Liver (tissue), 9 donors: ENCODE results near the gene WASF1. TPM values are rescaled to one million over a fixed set of nuclear protein-coding genes. Genes with fewer than 3 reads are reported as not detected.

ENCODE experiments used
- DNase-seq: peaks from one replicate; pipeline ENCODE4 v3.0.0-alpha.2; 2017; ENCODE audit warnings: low spot score
- H3K27ac ChIP-seq, 2 donors: one replicate each; pipeline ENCODE4 v1.7.0; 2013; ENCODE audit warnings: inconsistent platforms in 2 of 2, low read length in 2 of 2, control low read depth in 1 of 2, low read depth in 1 of 2, mild to moderate bottlenecking in 1 of 2
- H3K27me3 ChIP-seq, 4 donors: one replicate each; pipeline versions ENCODE4 v1.6.1 to v1.7.0; 2013; ENCODE audit warnings: low read length in 3 of 4, inconsistent platforms in 1 of 4, mild to moderate bottlenecking in 1 of 4, moderate library complexity in 1 of 4; ENCODE audit not compliant: control insufficient read depth in 4 of 4, insufficient read depth in 4 of 4
- H3K36me3 ChIP-seq, 4 donors: one replicate each; pipeline versions ENCODE4 v1.6.1 to v1.7.0; 2013; ENCODE audit warnings: low read length in 3 of 4, mild to moderate bottlenecking in 3 of 4, low read depth in 1 of 4, moderate library complexity in 1 of 4; ENCODE audit not compliant: control insufficient read depth in 4 of 4, insufficient read depth in 3 of 4
- H3K4me1 ChIP-seq, 4 donors: one replicate each; pipeline versions ENCODE4 v1.6.1 to v1.7.0; 2013; ENCODE audit warnings: low read length in 3 of 4, mild to moderate bottlenecking in 3 of 4, moderate library complexity in 1 of 4; ENCODE audit not compliant: control insufficient read depth in 4 of 4, insufficient read depth in 4 of 4
- H3K4me3 ChIP-seq, 3 donors: one replicate each; pipeline versions ENCODE4 v1.6.1 to v1.7.0; 2013; ENCODE audit warnings: low read length in 3 of 3, control low read depth in 1 of 3, low read depth in 1 of 3, mild to moderate bottlenecking in 1 of 3
- H3K9ac ChIP-seq, 2 donors: one replicate each; pipeline ENCODE4 v1.7.0; 2013; ENCODE audit warnings: low read length in 2 of 2, mild to moderate bottlenecking in 2 of 2, moderate library complexity in 2 of 2, control low read depth in 1 of 2, low read depth in 1 of 2
- H3K9me3 ChIP-seq, 4 donors: one replicate each; pipeline versions ENCODE4 v1.6.1 to v1.7.0; 2013; ENCODE audit warnings: low read length in 3 of 4; ENCODE audit not compliant: control insufficient read depth in 4 of 4
- CTCF ChIP-seq: fragments of 150-350 bp; IDR thresholded peaks from 2 replicates; pipeline ENCODE4 v1.5.1; 2017; ENCODE audit warnings: improper control_type of control experiment, low read depth, low read length; ENCODE audit not compliant: missing input control
- EGR1 ChIP-seq, 2 donors: IDR thresholded peaks; 2 replicates each; pipeline ENCODE4 v1.6.1; 2016 to 2018; ENCODE audit warnings: antibody characterized with exemption in 2 of 2, low read depth in 2 of 2
- FOXA2 ChIP-seq: IDR thresholded peaks from 2 replicates; pipeline ENCODE4 v1.6.1; 2016; ENCODE audit warnings: antibody characterized with exemption
- GABPA ChIP-seq, 2 donors: IDR thresholded peaks in 1 of 2; conservative IDR thresholded peaks in 1 of 2; 2 replicates each; pipeline ENCODE4 v1.6.1; 2016; ENCODE audit warnings: antibody characterized with exemption in 2 of 2, mild to moderate bottlenecking in 1 of 2, moderate library complexity in 1 of 2
- HNF4A ChIP-seq, 2 donors: conservative IDR thresholded peaks; 2 replicates each; pipeline ENCODE4 v1.6.1; 2016; ENCODE audit warnings: antibody characterized with exemption in 2 of 2, mild to moderate bottlenecking in 2 of 2
- JUND ChIP-seq, 2 donors: IDR thresholded peaks; 2 replicates each; pipeline ENCODE4 v1.6.1; 2016; ENCODE audit warnings: antibody characterized with exemption in 2 of 2
- NR2F2 ChIP-seq: IDR thresholded peaks from 2 replicates; pipeline ENCODE4 v1.6.1; 2016; ENCODE audit warnings: antibody characterized with exemption
- REST ChIP-seq: IDR thresholded peaks from 2 replicates; pipeline ENCODE4 v1.6.1; 2016; ENCODE audit warnings: antibody characterized with exemption, mild to moderate bottlenecking
- RXRA ChIP-seq, 2 donors: IDR thresholded peaks; 2 replicates each; pipeline ENCODE4 v1.6.1; 2017 to 2018; ENCODE audit warnings: antibody characterized with exemption in 2 of 2, mild to moderate bottlenecking in 1 of 2
- SP1 ChIP-seq: IDR thresholded peaks from 2 replicates; pipeline ENCODE4 v1.6.1; 2018; ENCODE audit warnings: antibody characterized with exemption, mild to moderate bottlenecking
- WGBS: extraction: QIAGEN DNeasy Blood & Tissue Kit; methylation state at CpG from one replicate; pipeline ENCODE4 v1.1.7; 2013; 5-methylcytosine and 5-hydroxymethylcytosine counted together
- polyA plus RNA-seq, 2 donors: library from polyadenylated mRNA; stranded (reverse) in 1 of 2; unstranded in 1 of 2; fragments of 200-250 nt in 1 of 2; fragments of >200 nt in 1 of 2; fragmentation: Nextera tagmentation in 1 of 2; extraction: Ambion mirVana in 1 of 2; gene quantifications; one replicate each; pipeline versions ENCODE4 v1.2.1 to v1.2.3, GENCODE V29; 2013 to 2015
- total RNA-seq, 2 donors: library from RNA; depleted of rRNA; stranded (reverse); fragments of >200 nt; gene quantifications; one replicate each; pipeline ENCODE4 v1.2.3, GENCODE V29; 2014
- TF ChIP-seq, protein P1 (sequence below): IDR thresholded peaks from 2 replicates; pipeline ENCODE4 v1.6.1; 2016; ENCODE audit warnings: antibody characterized with exemption
- TF ChIP-seq, protein P2 (sequence below): IDR thresholded peaks from 2 replicates; pipeline ENCODE4 v1.6.1; 2016; ENCODE audit warnings: antibody characterized with exemption
- TF ChIP-seq, protein P3 (sequence below): IDR thresholded peaks from 2 replicates; pipeline ENCODE4 v1.6.1; 2016; ENCODE audit warnings: antibody characterized with exemption
- donor health status: healthy.
- donor health status: healthy.
- donor health status: healthy.
- donor health status: healthy.
- donor health status: healthy.

The WASF1 gene
- total and polyA plus RNA-seq, 4 donors: 3.2 to 5.5 (median 3.4) TPM

GRCh38 chr6:110191477-110191876, 12.0 kb upstream of the WASF1 start:
- Histone ChIP-seq H3K9ac (no peak overlapping the region), H3K4me3 (no peak overlapping the region), H3K4me1 (peaks cover 0 to 22% (median 3%) of the 10 kb centered on the region in 4 donors), H3K27me3 (no peaks in the 10 kb centered on the region), H3K9me3 (no peaks in the 10 kb centered on the region), H3K27ac (no peak overlapping the region), H3K36me3 (peaks cover 2 to 8% (median 5%) of the 10 kb centered on the region in 4 donors)
- 92% methylated on average over 2 of the region's 2 CpGs for WGBS
- no peak for DNase-seq
- no peak for TF ChIP-seq FOXA2
- no peak for TF ChIP-seq NR2F2
- TF ChIP-seq, protein P1, sequence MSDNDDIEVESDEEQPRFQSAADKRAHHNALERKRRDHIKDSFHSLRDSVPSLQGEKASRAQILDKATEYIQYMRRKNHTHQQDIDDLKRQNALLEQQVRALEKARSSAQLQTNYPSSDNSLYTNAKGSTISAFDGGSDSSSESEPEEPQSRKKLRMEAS: no peak
- no peak for TF ChIP-seq REST
- no peak for TF ChIP-seq CTCF
- TF ChIP-seq EGR1 (IDR thresholded peaks at IDR 0.05; ENCODE audit: low read depth in 2 of 2): no peak
- TF ChIP-seq, protein P2, sequence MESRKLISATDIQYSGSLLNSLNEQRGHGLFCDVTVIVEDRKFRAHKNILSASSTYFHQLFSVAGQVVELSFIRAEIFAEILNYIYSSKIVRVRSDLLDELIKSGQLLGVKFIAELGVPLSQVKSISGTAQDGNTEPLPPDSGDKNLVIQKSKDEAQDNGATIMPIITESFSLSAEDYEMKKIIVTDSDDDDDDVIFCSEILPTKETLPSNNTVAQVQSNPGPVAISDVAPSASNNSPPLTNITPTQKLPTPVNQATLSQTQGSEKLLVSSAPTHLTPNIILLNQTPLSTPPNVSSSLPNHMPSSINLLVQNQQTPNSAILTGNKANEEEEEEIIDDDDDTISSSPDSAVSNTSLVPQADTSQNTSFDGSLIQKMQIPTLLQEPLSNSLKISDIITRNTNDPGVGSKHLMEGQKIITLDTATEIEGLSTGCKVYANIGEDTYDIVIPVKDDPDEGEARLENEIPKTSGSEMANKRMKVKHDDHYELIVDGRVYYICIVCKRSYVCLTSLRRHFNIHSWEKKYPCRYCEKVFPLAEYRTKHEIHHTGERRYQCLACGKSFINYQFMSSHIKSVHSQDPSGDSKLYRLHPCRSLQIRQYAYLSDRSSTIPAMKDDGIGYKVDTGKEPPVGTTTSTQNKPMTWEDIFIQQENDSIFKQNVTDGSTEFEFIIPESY: no peak
- TF ChIP-seq, protein P3, sequence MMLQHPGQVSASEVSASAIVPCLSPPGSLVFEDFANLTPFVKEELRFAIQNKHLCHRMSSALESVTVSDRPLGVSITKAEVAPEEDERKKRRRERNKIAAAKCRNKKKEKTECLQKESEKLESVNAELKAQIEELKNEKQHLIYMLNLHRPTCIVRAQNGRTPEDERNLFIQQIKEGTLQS: no peak
- TF ChIP-seq GABPA (IDR thresholded peaks at IDR 0.05 in 1 of 2, conservative IDR thresholded peaks at IDR 0.05 in 1 of 2): no peak
- TF ChIP-seq HNF4A (conservative IDR thresholded peaks at IDR 0.05): no peak
- TF ChIP-seq RXRA (IDR thresholded peaks at IDR 0.05): no peak

DNA sequence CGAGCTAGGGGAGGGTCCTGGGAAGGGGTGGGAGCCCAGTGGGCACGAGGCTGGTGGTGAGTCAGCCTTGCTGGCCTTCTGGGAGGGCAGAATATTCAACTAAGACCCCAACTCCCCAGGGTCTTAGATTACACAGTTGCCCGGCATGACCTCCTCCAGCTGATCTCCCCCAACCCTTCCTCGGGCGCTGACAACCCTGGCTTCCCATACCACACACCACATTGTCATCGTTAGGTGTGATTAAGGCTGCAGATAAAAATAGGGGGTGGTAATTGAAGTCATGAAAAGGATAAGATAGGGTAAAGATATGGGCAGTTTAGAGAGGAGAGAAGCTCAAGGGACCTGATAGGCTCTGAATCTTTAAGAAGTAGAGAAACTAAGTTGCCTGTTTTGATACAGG, 11.3 kb upstream of the WASF1 start:
- WGBS: 95% methylated on average over 6 of the region's 6 CpGs
- DNase-seq: no peak
- Histone ChIP-seq H3K9ac (no peak overlapping the region), H3K27me3 (no peaks in the 10 kb centered on the region), H3K27ac (no peak overlapping the region), H3K9me3 (no peaks in the 10 kb centered on the region), H3K4me1 (peaks cover 1 to 27% (median 8%) of the 10 kb centered on the region in 4 donors), H3K36me3 (peaks cover 2 to 8% (median 5%) of the 10 kb centered on the region in 4 donors), H3K4me3 (no peak overlapping the region)
- no peak for TF ChIP-seq CTCF
- TF ChIP-seq, protein P3: no peak
- TF ChIP-seq, protein P2: no peak
- TF ChIP-seq SP1: no peak
- no peak for TF ChIP-seq JUND (IDR thresholded peaks at IDR 0.05)
- no peak for TF ChIP-seq EGR1 (IDR thresholded peaks at IDR 0.05; ENCODE audit: low read depth in 2 of 2)
- TF ChIP-seq FOXA2: no peak
- TF ChIP-seq RXRA (IDR thresholded peaks at IDR 0.05): no peak
- no peak for TF ChIP-seq REST
- no peak for TF ChIP-seq HNF4A (conservative IDR thresholded peaks at IDR 0.05)
